Keratinocyte (primary cell): Measurements from ENCODE around the gene TEAD3. TPM values are rescaled to one million over a fixed set of nuclear protein-coding genes. Genes with fewer than 3 reads are reported as not detected.

ENCODE experiments used
- DNase-seq: peaks from one replicate; pipeline ENCODE4 v3.0.0-alpha.2; 2011; ENCODE audit warnings: low read depth, missing footprints, low spot score
- FAIRE-seq: peaks from 2 replicates; lab custom pipeline; 2011; peaks lifted over from hg19 to GRCh38; lab: Jason Lieb, UNC
- H2AFZ ChIP-seq: 2 replicates; pipeline ENCODE4 v1.6.0; 2012; ENCODE audit warnings: low read length, control low read depth, inconsistent platforms; ENCODE audit not compliant: control insufficient read depth
- H3K27ac ChIP-seq: 2 replicates; pipeline ENCODE4 v1.5.1; 2011; ENCODE audit warnings: low read length; ENCODE audit not compliant: control insufficient read depth, insufficient read depth
- H3K27me3 ChIP-seq: 3 replicates; pipeline ENCODE4 v1.6.0; 2011; ENCODE audit warnings: low read length; ENCODE audit not compliant: control insufficient read depth, insufficient read depth; ENCODE audit errors: extremely low read depth
- H3K36me3 ChIP-seq, 2 experiments: 2 replicates in 1 of 2; 3 replicates in 1 of 2; pipeline ENCODE4 v1.5.1; 2011; ENCODE audit warnings: low read length in 2 of 2, mild to moderate bottlenecking in 1 of 2; ENCODE audit not compliant: control insufficient read depth in 2 of 2, insufficient read depth in 2 of 2; ENCODE audit errors: extremely low read depth in 1 of 2
- H3K4me1 ChIP-seq: 3 replicates; pipeline ENCODE4 v1.5.1; 2011; ENCODE audit warnings: low read length; ENCODE audit not compliant: control insufficient read depth, insufficient read depth; ENCODE audit errors: extremely low read depth
- H3K4me2 ChIP-seq: 3 replicates; pipeline ENCODE4 v1.6.0; 2011; ENCODE audit warnings: low read depth, low read length; ENCODE audit not compliant: control insufficient read depth, insufficient read depth; ENCODE audit errors: extremely low read depth
- H3K4me3 ChIP-seq, 3 experiments: fragments of 200-600 bp in 1 of 3; sonication (generic) in 1 of 3; 2 replicates in 2 of 3; 3 replicates in 1 of 3; pipeline ENCODE4 v1.5.1; 2011 to 2016; ENCODE audit warnings: low read length in 3 of 3, mild to moderate bottlenecking in 3 of 3, control low read depth in 2 of 3, inconsistent platforms in 1 of 3, low read depth in 1 of 3, mixed read lengths in 1 of 3, mixed run types in 1 of 3, moderate library complexity in 1 of 3; ENCODE audit not compliant: control insufficient read depth in 2 of 3, insufficient read depth in 2 of 3; ENCODE audit errors: extremely low read depth in 1 of 3
- H3K79me2 ChIP-seq: 2 replicates; pipeline ENCODE4 v1.6.0; 2012; ENCODE audit warnings: low read length; ENCODE audit not compliant: control insufficient read depth, insufficient read depth
- H3K9ac ChIP-seq: 3 replicates; pipeline ENCODE4 v1.6.0; 2011; ENCODE audit warnings: low read length; ENCODE audit not compliant: control insufficient read depth, insufficient read depth; ENCODE audit errors: extremely low read depth
- H3K9me1 ChIP-seq: 3 replicates; pipeline ENCODE4 v1.6.0; 2011; ENCODE audit warnings: low read length; ENCODE audit not compliant: control insufficient read depth, insufficient read depth; ENCODE audit errors: extremely low read depth
- H3K9me3 ChIP-seq: 2 replicates; pipeline ENCODE4 v1.5.1; 2012; ENCODE audit warnings: low read depth, low read length; ENCODE audit not compliant: control insufficient read depth
- H4K20me1 ChIP-seq: 3 replicates; pipeline ENCODE4 v1.6.0; 2011; ENCODE audit warnings: low read length; ENCODE audit not compliant: control insufficient read depth, insufficient read depth; ENCODE audit errors: extremely low read depth
- EZH2 ChIP-seq: IDR thresholded peaks from one replicate; pipeline ENCODE4 v1.6.1; 2012; ENCODE audit warnings: inconsistent platforms, mild to moderate bottlenecking, low read length, moderate library complexity
- dilution Hi-C: fragments of 300-500 bp; cut with MboI; formaldehyde crosslinking; loops from one replicate; pipeline ENCODE4 v1.7.0; 2020; ENCODE audit warnings: low sequenced_read_pairs; ENCODE audit not compliant: extremely low pct_ligation_motif_present
- polyA plus RNA-seq, 5 experiments: library from polyadenylated mRNA; depleted of rRNA in 3 of 5; stranded (reverse) in 3 of 5; stranded (forward) in 1 of 5; unstranded in 1 of 5; fragments of >200 nt; gene quantifications; 1 replicate in 1 of 5; 2 replicates in 3 of 5; 3 replicates in 1 of 5; pipeline versions ENCODE4 v1.2.1 to v1.2.3, GENCODE V29; 2011 to 2012; ENCODE audit warnings: missing spikeins in 2 of 5, low read depth in 1 of 5, low replicate concordance in 1 of 5
- TF ChIP-seq, protein P1 (sequence below), 3 experiments: IDR thresholded peaks in 1 of 3; conservative IDR thresholded peaks in 1 of 3; optimal IDR thresholded peaks in 1 of 3; 2 replicates in 2 of 3; 3 replicates in 1 of 3; pipeline versions ENCODE3 to v1.5.1; 2011; ENCODE audit warnings: low read length in 3 of 3, mild to moderate bottlenecking in 3 of 3, moderate library complexity in 2 of 3, control low read depth in 1 of 3, inconsistent platforms in 1 of 3; ENCODE audit not compliant: insufficient read depth in 2 of 3; ENCODE audit errors: extremely low read depth in 1 of 3

TEAD3 gene
- polyA plus RNA-seq, 1 donor (not counting 4 experiments of a cell fraction or from before 2014, with no cell fraction given): 5.7 TPM

GRCh38 chr6:35465646-35466045 is 31.2 kb downstream of the TEAD3 start:
- TF ChIP-seq EZH2: no peak
- TF ChIP-seq, protein P1, sequence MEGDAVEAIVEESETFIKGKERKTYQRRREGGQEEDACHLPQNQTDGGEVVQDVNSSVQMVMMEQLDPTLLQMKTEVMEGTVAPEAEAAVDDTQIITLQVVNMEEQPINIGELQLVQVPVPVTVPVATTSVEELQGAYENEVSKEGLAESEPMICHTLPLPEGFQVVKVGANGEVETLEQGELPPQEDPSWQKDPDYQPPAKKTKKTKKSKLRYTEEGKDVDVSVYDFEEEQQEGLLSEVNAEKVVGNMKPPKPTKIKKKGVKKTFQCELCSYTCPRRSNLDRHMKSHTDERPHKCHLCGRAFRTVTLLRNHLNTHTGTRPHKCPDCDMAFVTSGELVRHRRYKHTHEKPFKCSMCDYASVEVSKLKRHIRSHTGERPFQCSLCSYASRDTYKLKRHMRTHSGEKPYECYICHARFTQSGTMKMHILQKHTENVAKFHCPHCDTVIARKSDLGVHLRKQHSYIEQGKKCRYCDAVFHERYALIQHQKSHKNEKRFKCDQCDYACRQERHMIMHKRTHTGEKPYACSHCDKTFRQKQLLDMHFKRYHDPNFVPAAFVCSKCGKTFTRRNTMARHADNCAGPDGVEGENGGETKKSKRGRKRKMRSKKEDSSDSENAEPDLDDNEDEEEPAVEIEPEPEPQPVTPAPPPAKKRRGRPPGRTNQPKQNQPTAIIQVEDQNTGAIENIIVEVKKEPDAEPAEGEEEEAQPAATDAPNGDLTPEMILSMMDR (optimal IDR thresholded peaks at IDR 0.05 in 1 of 3, IDR thresholded peaks at IDR 0.05 in 1 of 3, conservative IDR thresholded peaks at IDR 0.05 in 1 of 3; ENCODE audit: extremely low read depth in 1 of 3, insufficient read depth in 2 of 3, low read length in 3 of 3): no peak
- dilution Hi-C loops: no loop called here
- no peak overlapping the region for H3K4me3 ChIP-seq
- H3K36me3 ChIP-seq: peaks cover 5 to 39% of the 10 kb centered on the region in 2 experiments
- H2AFZ ChIP-seq: no peak overlapping the region
- peaks cover 19% of the 10 kb centered on the region for H4K20me1 ChIP-seq
- no peaks in the 10 kb centered on the region for H3K27me3 ChIP-seq
- FAIRE-seq (no peak), DNase-seq (no peak)
- H3K9ac ChIP-seq: no peak overlapping the region
- no peak overlapping the region for H3K27ac ChIP-seq
- H3K9me3 ChIP-seq: no peaks in the 10 kb centered on the region
- H3K79me2 ChIP-seq: peaks cover 24% of the 10 kb centered on the region
- no peaks in the 10 kb centered on the region for H3K9me1 ChIP-seq
- H3K4me1 ChIP-seq: peaks cover 13% of the 10 kb centered on the region
- no peak overlapping the region for H3K4me2 ChIP-seq

- Histone ChIP-seq H3K79me2 (peaks cover 1% of the 10 kb centered on the region), H3K4me1 (peaks cover 12% of the 10 kb centered on the region), H3K4me2 (no peak overlapping the region), H4K20me1 (no peaks in the 10 kb centered on the region), H3K4me3 (no peak overlapping the region), H3K9me1 (no peaks in the 10 kb centered on the region), H2AFZ (no peak overlapping the region), H3K27ac (no peak overlapping the region), H3K27me3 (no peaks in the 10 kb centered on the region), H3K9me3 (no peaks in the 10 kb centered on the region), H3K36me3 (peaks cover 3 to 25% of the 10 kb centered on the region in 2 experiments), H3K9ac (no peak overlapping the region)
- FAIRE-seq: no peak
- no peak for DNase-seq
- dilution Hi-C loops: no loop called here
- TF ChIP-seq, protein P1 (optimal IDR thresholded peaks at IDR 0.05 in 1 of 3, IDR thresholded peaks at IDR 0.05 in 1 of 3, conservative IDR thresholded peaks at IDR 0.05 in 1 of 3; ENCODE audit: extremely low read depth in 1 of 3, insufficient read depth in 2 of 3, low read length in 3 of 3): no peak
- no peak for TF ChIP-seq EZH2
These were observed 33.6 kb downstream of the TEAD3 start for GRCh38 chr6:35463292-35463691.
